Glutamatergic neuron (in vitro differentiated cells): ENCODE results near the gene NEGR1. TPM values are rescaled to one million over a fixed set of nuclear protein-coding genes. Genes with fewer than 3 reads are reported as not detected.

ENCODE experiments used
- DNase-seq: peaks from one replicate; pipeline ENCODE4 v3.0.0; 2022
- H3K27ac Mint-ChIP-seq: one replicate; pipeline ENCODE4 v1.8.0; 2020; ENCODE audit warnings: mild to moderate bottlenecking, mixed read lengths, inconsistent platforms; ENCODE audit not compliant: unreplicated experiment
- H3K27me3 Mint-ChIP-seq: one replicate; pipeline ENCODE4 v1.8.0; 2020; ENCODE audit warnings: mild to moderate bottlenecking, moderate library complexity, mixed read lengths, inconsistent platforms; ENCODE audit not compliant: unreplicated experiment
- H3K36me3 Mint-ChIP-seq: one replicate; pipeline ENCODE4 v1.8.0; 2020; ENCODE audit warnings: mild to moderate bottlenecking, mixed read lengths, inconsistent platforms; ENCODE audit not compliant: unreplicated experiment
- H3K4me1 Mint-ChIP-seq: one replicate; pipeline ENCODE4 v1.8.0; 2020; ENCODE audit warnings: mild to moderate bottlenecking, low read depth, mixed read lengths, inconsistent platforms; ENCODE audit not compliant: unreplicated experiment
- H3K4me3 Mint-ChIP-seq: one replicate; pipeline ENCODE4 v1.8.0; 2020; ENCODE audit warnings: mild to moderate bottlenecking, mixed read lengths, inconsistent platforms; ENCODE audit not compliant: unreplicated experiment
- H3K9me3 Mint-ChIP-seq: one replicate; pipeline ENCODE4 v1.8.0; 2020; ENCODE audit warnings: mild to moderate bottlenecking, moderate library complexity, mixed read lengths, inconsistent platforms; ENCODE audit not compliant: unreplicated experiment
- CTCF ChIP-seq: fragments of 200-600 bp; sonication (generic); IDR thresholded peaks from one replicate; pipeline ENCODE4 v1.5.0; 2021; ENCODE audit not compliant: partially characterized antibody, unreplicated experiment
- total RNA-seq: library from RNA; stranded (reverse); fragmentation: NEBNext Ultra II Directional; extraction: Animal tissue kit (Norgen Biotek cat#: 25700); gene quantifications from one replicate; pipeline ENCODE4 v1.2.1, GENCODE V29; 2021; ENCODE audit not compliant: unreplicated experiment

Gene NEGR1
- total RNA-seq, 1 donor from 2014 or later: 0.51 TPM

GRCh38 chr1:71796006-71796405, 486.3 kb downstream of the NEGR1 start:
- no peak overlapping the region for H3K27ac Mint-ChIP-seq
- no peaks in the 10 kb centered on the region for H3K9me3 Mint-ChIP-seq
- TF ChIP-seq CTCF: no peak
- no peak overlapping the region for H3K4me3 Mint-ChIP-seq
- no peak for DNase-seq
- no peaks in the 10 kb centered on the region for H3K4me1 Mint-ChIP-seq
- H3K27me3 Mint-ChIP-seq: no peaks in the 10 kb centered on the region
- H3K36me3 Mint-ChIP-seq: no peaks in the 10 kb centered on the region

GRCh38 chr1:71792264-71792663, 490.1 kb downstream of the NEGR1 start:
- Mint-ChIP-seq H3K27ac (no peak overlapping the region), H3K36me3 (no peaks in the 10 kb centered on the region), H3K9me3 (no peaks in the 10 kb centered on the region), H3K27me3 (no peaks in the 10 kb centered on the region), H3K4me3 (no peak overlapping the region), H3K4me1 (no peaks in the 10 kb centered on the region)
- TF ChIP-seq CTCF: no peak
- no peak for DNase-seq

GRCh38 chr1:71788113-71788512, 494.2 kb downstream of the NEGR1 start:
- TF ChIP-seq CTCF: no peak
- no peaks in the 10 kb centered on the region for H3K27me3 Mint-ChIP-seq

GRCh38 chr1:71787699-71788098, 494.6 kb downstream of the NEGR1 start:
- H3K27ac Mint-ChIP-seq: no peak overlapping the region
- no peaks in the 10 kb centered on the region for H3K4me1 Mint-ChIP-seq
- DNase-seq: no peak
- no peak for TF ChIP-seq CTCF
- H3K36me3 Mint-ChIP-seq: no peaks in the 10 kb centered on the region
- no peaks in the 10 kb centered on the region for H3K9me3 Mint-ChIP-seq
- no peak overlapping the region for H3K4me3 Mint-ChIP-seq
- no peaks in the 10 kb centered on the region for H3K27me3 Mint-ChIP-seq

More at GRCh38 chr1:71788113-71788512, 494.2 kb downstream of the NEGR1 start:
- no peak for DNase-seq
- H3K4me1 Mint-ChIP-seq: no peaks in the 10 kb centered on the region
- no peak overlapping the region for H3K4me3 Mint-ChIP-seq
- H3K9me3 Mint-ChIP-seq: no peaks in the 10 kb centered on the region
- no peaks in the 10 kb centered on the region for H3K36me3 Mint-ChIP-seq
- no peak overlapping the region for H3K27ac Mint-ChIP-seq

GRCh38 chr1:71786218-71786617, 496.1 kb downstream of the NEGR1 start:
- Mint-ChIP-seq H3K4me3 (no peak overlapping the region), H3K9me3 (no peaks in the 10 kb centered on the region), H3K36me3 (no peaks in the 10 kb centered on the region), H3K4me1 (no peaks in the 10 kb centered on the region), H3K27me3 (no peaks in the 10 kb centered on the region), H3K27ac (no peak overlapping the region)
- DNase-seq: no peak
- TF ChIP-seq CTCF: no peak
